Measurements from ENCODE around the gene NYAP1. TPM values are rescaled to one million over a fixed set of nuclear protein-coding genes. Genes with fewer than 3 reads are reported as not detected.

NYAP1 gene
- total and polyA plus RNA-seq, 2 of the 8 experiments (the other 6 are each of a cell fraction or from before 2014, with no cell fraction given), result 1.9 to 4.6 TPM

DNA sequence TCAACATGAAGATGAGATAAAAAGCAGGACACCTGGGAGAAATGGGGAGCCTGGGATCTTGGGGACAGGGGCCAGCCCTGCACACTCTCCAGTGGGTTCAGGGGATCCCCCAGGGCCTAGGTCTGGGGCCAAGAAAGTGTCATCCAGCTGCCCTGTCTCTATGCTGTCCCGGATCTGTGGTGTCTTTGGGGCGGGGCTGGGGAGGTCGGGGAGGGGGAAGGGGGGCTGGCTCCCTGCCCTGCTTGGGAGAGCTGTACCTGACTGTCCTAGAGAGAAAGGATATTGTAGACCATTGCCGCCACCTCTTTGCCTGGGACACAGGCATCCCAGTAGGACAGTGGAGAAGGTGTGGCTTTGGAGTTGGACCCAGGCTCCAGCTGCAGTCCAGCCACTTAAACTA is 12.7 kb upstream of the NYAP1 start (continued):
- TF ChIP-seq, protein P1, sequence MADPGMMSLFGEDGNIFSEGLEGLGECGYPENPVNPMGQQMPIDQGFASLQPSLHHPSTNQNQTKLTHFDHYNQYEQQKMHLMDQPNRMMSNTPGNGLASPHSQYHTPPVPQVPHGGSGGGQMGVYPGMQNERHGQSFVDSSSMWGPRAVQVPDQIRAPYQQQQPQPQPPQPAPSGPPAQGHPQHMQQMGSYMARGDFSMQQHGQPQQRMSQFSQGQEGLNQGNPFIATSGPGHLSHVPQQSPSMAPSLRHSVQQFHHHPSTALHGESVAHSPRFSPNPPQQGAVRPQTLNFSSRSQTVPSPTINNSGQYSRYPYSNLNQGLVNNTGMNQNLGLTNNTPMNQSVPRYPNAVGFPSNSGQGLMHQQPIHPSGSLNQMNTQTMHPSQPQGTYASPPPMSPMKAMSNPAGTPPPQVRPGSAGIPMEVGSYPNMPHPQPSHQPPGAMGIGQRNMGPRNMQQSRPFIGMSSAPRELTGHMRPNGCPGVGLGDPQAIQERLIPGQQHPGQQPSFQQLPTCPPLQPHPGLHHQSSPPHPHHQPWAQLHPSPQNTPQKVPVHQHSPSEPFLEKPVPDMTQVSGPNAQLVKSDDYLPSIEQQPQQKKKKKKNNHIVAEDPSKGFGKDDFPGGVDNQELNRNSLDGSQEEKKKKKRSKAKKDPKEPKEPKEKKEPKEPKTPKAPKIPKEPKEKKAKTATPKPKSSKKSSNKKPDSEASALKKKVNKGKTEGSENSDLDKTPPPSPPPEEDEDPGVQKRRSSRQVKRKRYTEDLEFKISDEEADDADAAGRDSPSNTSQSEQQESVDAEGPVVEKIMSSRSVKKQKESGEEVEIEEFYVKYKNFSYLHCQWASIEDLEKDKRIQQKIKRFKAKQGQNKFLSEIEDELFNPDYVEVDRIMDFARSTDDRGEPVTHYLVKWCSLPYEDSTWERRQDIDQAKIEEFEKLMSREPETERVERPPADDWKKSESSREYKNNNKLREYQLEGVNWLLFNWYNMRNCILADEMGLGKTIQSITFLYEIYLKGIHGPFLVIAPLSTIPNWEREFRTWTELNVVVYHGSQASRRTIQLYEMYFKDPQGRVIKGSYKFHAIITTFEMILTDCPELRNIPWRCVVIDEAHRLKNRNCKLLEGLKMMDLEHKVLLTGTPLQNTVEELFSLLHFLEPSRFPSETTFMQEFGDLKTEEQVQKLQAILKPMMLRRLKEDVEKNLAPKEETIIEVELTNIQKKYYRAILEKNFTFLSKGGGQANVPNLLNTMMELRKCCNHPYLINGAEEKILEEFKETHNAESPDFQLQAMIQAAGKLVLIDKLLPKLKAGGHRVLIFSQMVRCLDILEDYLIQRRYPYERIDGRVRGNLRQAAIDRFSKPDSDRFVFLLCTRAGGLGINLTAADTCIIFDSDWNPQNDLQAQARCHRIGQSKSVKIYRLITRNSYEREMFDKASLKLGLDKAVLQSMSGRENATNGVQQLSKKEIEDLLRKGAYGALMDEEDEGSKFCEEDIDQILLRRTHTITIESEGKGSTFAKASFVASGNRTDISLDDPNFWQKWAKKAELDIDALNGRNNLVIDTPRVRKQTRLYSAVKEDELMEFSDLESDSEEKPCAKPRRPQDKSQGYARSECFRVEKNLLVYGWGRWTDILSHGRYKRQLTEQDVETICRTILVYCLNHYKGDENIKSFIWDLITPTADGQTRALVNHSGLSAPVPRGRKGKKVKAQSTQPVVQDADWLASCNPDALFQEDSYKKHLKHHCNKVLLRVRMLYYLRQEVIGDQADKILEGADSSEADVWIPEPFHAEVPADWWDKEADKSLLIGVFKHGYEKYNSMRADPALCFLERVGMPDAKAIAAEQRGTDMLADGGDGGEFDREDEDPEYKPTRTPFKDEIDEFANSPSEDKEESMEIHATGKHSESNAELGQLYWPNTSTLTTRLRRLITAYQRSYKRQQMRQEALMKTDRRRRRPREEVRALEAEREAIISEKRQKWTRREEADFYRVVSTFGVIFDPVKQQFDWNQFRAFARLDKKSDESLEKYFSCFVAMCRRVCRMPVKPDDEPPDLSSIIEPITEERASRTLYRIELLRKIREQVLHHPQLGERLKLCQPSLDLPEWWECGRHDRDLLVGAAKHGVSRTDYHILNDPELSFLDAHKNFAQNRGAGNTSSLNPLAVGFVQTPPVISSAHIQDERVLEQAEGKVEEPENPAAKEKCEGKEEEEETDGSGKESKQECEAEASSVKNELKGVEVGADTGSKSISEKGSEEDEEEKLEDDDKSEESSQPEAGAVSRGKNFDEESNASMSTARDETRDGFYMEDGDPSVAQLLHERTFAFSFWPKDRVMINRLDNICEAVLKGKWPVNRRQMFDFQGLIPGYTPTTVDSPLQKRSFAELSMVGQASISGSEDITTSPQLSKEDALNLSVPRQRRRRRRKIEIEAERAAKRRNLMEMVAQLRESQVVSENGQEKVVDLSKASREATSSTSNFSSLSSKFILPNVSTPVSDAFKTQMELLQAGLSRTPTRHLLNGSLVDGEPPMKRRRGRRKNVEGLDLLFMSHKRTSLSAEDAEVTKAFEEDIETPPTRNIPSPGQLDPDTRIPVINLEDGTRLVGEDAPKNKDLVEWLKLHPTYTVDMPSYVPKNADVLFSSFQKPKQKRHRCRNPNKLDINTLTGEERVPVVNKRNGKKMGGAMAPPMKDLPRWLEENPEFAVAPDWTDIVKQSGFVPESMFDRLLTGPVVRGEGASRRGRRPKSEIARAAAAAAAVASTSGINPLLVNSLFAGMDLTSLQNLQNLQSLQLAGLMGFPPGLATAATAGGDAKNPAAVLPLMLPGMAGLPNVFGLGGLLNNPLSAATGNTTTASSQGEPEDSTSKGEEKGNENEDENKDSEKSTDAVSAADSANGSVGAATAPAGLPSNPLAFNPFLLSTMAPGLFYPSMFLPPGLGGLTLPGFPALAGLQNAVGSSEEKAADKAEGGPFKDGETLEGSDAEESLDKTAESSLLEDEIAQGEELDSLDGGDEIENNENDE (IDR thresholded peaks at IDR 0.05; ENCODE audit: insufficient replicate concordance, low read length), result no peak
- TF ChIP-seq CBX8 (IDR thresholded peaks at IDR 0.05; ENCODE audit: borderline replicate concordance, low read depth, low read length), result no peak
- TF ChIP-seq POU5F1 (IDR thresholded peaks at IDR 0.05; ENCODE audit: low read depth, low read length), result no peak
- TF ChIP-seq ZNF274 (IDR thresholded peaks at IDR 0.05; ENCODE audit: borderline replicate concordance, extremely low read depth, low read length), result no peak
- TF ChIP-seq SIN3A (conservative IDR thresholded peaks at IDR 0.05 in 1 of 2, IDR thresholded peaks at IDR 0.05 in 1 of 2; ENCODE audit: low read depth in 1 of 2, low read length in 2 of 2), result no peak
- TF ChIP-seq CBX5 (IDR thresholded peaks at IDR 0.05; ENCODE audit: low read depth, low read length), result no peak
- no peak for TF ChIP-seq HDAC2 (IDR thresholded peaks at IDR 0.05; ENCODE audit: borderline replicate concordance in 1 of 2, low read depth in 2 of 2, low read length in 2 of 2)
- TF ChIP-seq CTBP2 (IDR thresholded peaks at IDR 0.05; ENCODE audit: borderline replicate concordance, insufficient read depth, insufficient read length, low read length), result no peak
- TF ChIP-seq POLR2AphosphoS5 (IDR thresholded peaks at IDR 0.05; ENCODE audit: low read depth, low read length), result no peak
- TF ChIP-seq, protein P2, sequence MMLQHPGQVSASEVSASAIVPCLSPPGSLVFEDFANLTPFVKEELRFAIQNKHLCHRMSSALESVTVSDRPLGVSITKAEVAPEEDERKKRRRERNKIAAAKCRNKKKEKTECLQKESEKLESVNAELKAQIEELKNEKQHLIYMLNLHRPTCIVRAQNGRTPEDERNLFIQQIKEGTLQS (IDR thresholded peaks at IDR 0.05; ENCODE audit: insufficient read depth, low read depth, low read length), result no peak
- TF ChIP-seq CREB1 (IDR thresholded peaks at IDR 0.05), result no peak

Measured in H1 (cell line).